NT2/D1 (cell line): ENCODE results near the gene F12.

Experiments used
- DNase-seq: peaks from one replicate; pipeline ENCODE4 v3.0.0-alpha.2; 2011; ENCODE audit warnings: low read depth, low spot score
- H3K27me3 ChIP-seq: 2 replicates; pipeline ENCODE4 v1.6.0; 2011; ENCODE audit warnings: mild to moderate bottlenecking; ENCODE audit not compliant: insufficient read length, insufficient read depth
- H3K36me3 ChIP-seq: 2 replicates; pipeline ENCODE4 v1.6.1; 2011; ENCODE audit warnings: mild to moderate bottlenecking, low read length, mixed read lengths; ENCODE audit not compliant: insufficient read depth, insufficient read length
- H3K4me1 ChIP-seq: 2 replicates; pipeline ENCODE4 v1.5.1; 2011; ENCODE audit not compliant: insufficient read depth, insufficient read length
- H3K4me3 ChIP-seq: 2 replicates; pipeline ENCODE4 v1.5.1; 2011; ENCODE audit warnings: low read depth; ENCODE audit not compliant: insufficient read length
- H3K9ac ChIP-seq: 2 replicates; pipeline ENCODE4 v1.6.0; 2011; ENCODE audit warnings: low read depth; ENCODE audit not compliant: insufficient read length
- H3K9me3 ChIP-seq: 2 replicates; pipeline ENCODE4 v1.5.1; 2011; ENCODE audit warnings: mild to moderate bottlenecking, low read length; ENCODE audit not compliant: insufficient read depth
- SUZ12 ChIP-seq: IDR thresholded peaks from 2 replicates; pipeline ENCODE4 v1.6.1; 2011; ENCODE audit not compliant: insufficient read length, insufficient read depth; ENCODE audit errors: extremely low read depth
- YY1 ChIP-seq: IDR thresholded peaks from 2 replicates; pipeline ENCODE4 v1.6.1; 2011; ENCODE audit not compliant: insufficient read length, insufficient read depth
- ZNF274 ChIP-seq: IDR thresholded peaks from 2 replicates; pipeline ENCODE4 v1.6.1; 2011; ENCODE audit warnings: mild to moderate bottlenecking, low read depth, low read length

Gene F12

DNA sequence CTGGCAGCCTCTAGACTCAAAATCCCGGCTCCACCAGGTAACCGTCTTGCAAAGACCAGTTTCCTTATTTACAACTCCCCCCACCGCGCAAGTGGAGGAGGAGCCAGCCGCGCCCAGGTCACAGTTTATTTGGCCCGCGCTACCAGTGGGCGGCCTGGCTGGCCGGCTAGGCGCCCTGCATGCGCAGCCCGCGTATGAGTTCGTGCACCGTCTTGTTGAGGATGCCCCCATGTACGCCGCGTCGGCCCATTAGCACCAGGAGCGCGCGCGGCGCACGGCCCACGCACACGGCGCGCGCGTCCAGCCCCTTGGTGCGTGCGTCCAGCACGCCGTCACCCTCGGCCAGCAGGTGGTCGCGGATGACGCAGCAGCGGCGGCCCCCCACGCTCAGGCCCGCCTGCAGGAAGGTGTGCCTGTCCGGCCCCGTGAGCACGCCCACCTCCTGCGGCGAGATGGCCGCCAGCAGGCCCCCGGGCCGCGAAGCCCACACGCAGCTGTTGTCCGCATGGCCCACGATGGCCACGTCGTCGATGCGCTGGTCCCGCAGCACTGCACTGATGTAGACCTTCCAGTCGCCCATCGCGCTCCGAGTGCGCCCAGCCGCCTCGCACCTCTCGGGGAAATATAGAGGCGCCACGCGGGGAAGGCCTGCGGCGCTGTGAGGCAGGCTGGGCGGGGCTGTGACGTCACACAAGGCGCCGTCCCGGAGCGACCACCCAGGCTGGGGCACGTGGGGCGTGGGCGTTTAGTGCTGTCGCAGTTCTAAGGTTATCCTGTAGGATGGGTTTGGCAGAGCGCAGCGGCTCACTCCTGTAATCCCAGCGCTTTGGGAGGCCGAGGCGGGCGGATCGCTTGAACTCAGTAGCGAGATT lies 9.1 kb downstream of the F12 start, which contains the start of gene PFN3:
Gene PFN3, minus strand, starts transcription at position 665 of the 872 bp plus-strand sequence. Its CDS starts 85 bp downstream, at position 580.
- DNase-seq: no peak
- no peak within 1 kb of the TSS for H3K9ac ChIP-seq
- no peaks in the 10 kb centered on the region for H3K36me3 ChIP-seq
- TF ChIP-seq ZNF274: no peak
- TF ChIP-seq YY1: no peak
- TF ChIP-seq SUZ12: no peak
- peaks cover 62% of the 10 kb centered on the region for H3K27me3 ChIP-seq
- H3K9me3 ChIP-seq: peaks cover 9% of the 10 kb centered on the region; the same call in 1 of the 2 replicates
- no peak within 1 kb of the TSS for H3K4me3 ChIP-seq
- peaks cover 18% of the 10 kb centered on the region for H3K4me1 ChIP-seq

DNA sequence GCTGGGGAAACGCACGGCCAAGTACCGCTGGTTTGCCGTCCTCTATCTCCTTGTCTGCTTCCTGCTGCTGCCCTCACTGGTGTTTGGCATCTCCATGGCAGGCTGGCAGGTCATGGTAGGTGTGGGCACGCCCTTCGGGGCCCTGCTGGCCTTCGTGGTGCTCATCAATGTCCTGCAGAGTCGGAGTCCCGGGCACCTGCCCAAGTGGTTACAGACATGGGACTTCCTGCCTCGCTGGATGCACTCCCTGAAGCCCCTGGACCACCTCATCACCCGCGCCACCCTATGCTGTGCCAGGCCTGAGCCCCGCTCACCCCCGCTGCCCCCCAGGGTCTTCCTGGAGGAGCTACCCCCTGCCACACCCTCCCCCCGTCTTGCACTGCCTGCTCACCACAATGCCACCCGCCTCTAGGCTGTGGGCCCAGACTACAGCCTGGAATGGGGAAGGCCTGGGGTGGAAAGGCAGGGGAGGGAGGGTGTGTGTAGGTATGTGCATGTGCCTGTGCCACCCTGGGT lies 11.4 kb downstream of the F12 start:
- H3K9ac ChIP-seq: no peak overlapping the region
- H3K36me3 ChIP-seq: no peaks in the 10 kb centered on the region
- peaks cover 9% of the 10 kb centered on the region; the same call in 1 of the 2 replicates for H3K9me3 ChIP-seq
- TF ChIP-seq SUZ12 (no peak), YY1 (no peak), ZNF274 (no peak)
- H3K27me3 ChIP-seq: peaks cover 39% of the 10 kb centered on the region
- DNase-seq: no peak
- H3K4me3 ChIP-seq: no peak overlapping the region
- peaks cover 11% of the 10 kb centered on the region for H3K4me1 ChIP-seq

DNA sequence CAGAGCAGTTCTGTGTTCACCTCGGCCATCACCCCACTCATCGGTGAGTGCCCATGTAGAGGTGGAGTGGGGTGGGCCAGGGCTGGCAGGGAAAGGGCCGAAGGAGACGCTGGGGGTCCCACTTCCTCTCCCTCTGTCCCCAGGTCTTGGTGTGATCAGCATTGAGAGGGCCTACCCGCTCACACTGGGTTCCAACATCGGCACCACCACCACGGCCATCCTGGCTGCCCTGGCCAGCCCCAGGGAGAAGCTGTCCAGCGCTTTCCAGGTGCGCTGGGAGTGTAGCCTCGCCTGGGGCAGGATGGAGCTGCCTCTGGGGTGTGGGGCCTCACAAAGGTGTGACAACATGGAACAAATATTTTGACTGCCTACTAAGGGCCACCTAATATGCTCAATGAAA lies 12.6 kb downstream of the F12 start:
- Histone ChIP-seq H3K27me3 (peaks cover 28% of the 10 kb centered on the region), H3K36me3 (no peaks in the 10 kb centered on the region), H3K9me3 (peaks cover 3% of the 10 kb centered on the region; the same call in 1 of the 2 replicates), H3K4me3 (no peak overlapping the region), H3K4me1 (peaks cover 4% of the 10 kb centered on the region), H3K9ac (no peak overlapping the region)
- TF ChIP-seq YY1: no peak
- no peak for DNase-seq

DNA sequence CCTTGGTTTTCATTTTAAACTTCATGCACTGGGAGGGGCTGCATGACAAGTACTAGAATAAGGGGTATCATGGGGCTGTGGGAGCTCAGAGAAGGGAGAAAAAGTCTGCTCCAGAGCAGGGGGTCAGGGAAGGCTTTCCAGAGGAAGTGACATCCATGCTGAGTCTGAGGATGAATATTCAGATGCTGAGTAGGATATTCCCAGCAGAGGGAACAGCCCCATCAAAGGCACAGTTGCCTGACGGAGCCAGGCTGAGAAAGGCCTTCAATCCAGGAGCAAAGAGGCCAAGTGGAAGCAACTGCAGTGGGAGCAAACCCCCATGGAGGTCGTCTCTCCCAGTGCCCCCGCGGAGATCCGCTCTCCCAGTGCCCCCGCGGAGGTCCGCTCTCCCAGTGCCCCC lies 13.3 kb downstream of the F12 start:
- no peak overlapping the region for H3K9ac ChIP-seq
- H3K9me3 ChIP-seq: no peaks in the 10 kb centered on the region
- DNase-seq: no peak
- TF ChIP-seq ZNF274 (no peak), SUZ12 (no peak), YY1 (no peak)
- peaks cover 7% of the 10 kb centered on the region for H3K4me1 ChIP-seq
- no peaks in the 10 kb centered on the region for H3K36me3 ChIP-seq
- H3K4me3 ChIP-seq: no peak overlapping the region
- peaks cover 27% of the 10 kb centered on the region for H3K27me3 ChIP-seq

DNA sequence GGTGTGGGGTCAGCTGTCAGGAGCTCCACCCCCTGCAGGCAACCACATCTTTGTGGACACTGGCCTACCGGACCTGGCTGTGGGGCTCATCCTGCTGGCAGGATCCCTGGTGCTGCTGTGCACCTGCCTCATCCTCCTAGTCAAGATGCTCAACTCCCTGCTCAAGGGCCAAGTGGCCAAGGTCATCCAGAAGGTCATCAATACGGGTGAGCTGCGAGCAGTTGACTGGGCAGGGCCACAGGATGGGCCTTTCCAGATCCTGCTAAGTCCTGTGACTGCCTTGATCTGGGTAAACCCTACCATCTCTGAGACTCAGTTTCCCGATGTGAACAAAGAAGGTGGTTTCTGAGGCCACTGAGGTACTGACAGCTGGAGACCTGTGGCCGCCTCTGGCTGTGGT lies 15.4 kb downstream of the F12 start:
- H3K9me3 ChIP-seq: no peaks in the 10 kb centered on the region
- no peak overlapping the region for H3K4me3 ChIP-seq
- no peak overlapping the region for H3K9ac ChIP-seq
- peaks cover 25% of the 10 kb centered on the region for H3K4me1 ChIP-seq
- no peak for DNase-seq
- TF ChIP-seq YY1: no peak
- TF ChIP-seq ZNF274: no peak
- no peak for TF ChIP-seq SUZ12
- no peaks in the 10 kb centered on the region for H3K36me3 ChIP-seq
- H3K27me3 ChIP-seq: peaks cover 30% of the 10 kb centered on the region

DNA sequence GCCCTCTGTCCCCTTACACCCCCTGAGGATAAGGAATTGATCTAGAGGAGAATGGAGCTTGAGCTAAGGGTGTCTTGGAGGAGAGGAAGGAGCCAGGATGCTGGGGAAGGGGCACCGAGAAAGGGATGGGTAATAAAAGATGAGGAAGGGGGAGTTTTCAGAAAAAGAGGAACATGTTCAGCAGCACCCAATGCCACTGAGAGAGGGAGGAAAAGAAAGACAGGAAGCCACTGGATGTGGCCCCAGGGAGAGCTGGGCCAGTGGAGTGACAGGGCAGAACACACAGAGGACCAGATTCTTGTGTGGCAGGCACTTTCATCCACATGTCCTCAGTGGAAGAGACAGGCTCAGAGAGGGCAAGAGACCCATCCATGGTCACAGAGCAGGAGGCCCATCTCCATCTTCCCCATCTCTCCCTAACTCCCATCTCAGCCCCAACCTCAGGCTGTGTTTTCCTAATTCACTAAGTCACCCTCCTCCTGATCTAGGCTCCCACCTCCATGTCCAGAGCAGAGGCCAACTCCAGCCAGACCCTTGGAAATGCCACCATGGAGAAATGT lies 16.1 kb downstream of the F12 start:
- Histone ChIP-seq H3K4me3 (no peak overlapping the region), H3K9me3 (no peaks in the 10 kb centered on the region), H3K27me3 (peaks cover 31% of the 10 kb centered on the region), H3K9ac (no peak overlapping the region), H3K36me3 (no peaks in the 10 kb centered on the region), H3K4me1 (peaks cover 30% of the 10 kb centered on the region)
- DNase-seq: no peak
- TF ChIP-seq YY1 (no peak), ZNF274 (no peak), SUZ12 (no peak)

DNA sequence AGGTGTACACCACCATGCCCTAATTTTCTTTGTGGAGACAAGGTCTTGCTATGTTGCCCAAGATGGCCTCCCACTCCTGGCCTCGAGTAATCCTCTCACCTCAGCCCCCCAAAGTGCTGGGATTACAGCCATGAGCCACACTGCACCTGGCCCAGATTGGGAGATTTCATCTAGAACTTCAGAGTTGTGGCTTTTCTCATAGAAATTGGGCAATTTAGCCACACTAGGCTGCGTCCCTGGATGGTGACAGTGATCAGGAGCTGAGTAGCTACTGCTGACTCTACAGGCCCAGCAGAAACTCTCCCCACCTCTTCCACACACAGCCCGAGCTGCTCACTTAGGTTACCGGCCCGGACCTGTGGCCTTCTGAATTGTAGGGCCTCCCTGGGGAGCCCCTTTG lies 16.6 kb downstream of the F12 start:
- H3K9me3 ChIP-seq: no peaks in the 10 kb centered on the region
- no peaks in the 10 kb centered on the region for H3K36me3 ChIP-seq
- no peak for DNase-seq
- H3K9ac ChIP-seq: no peak overlapping the region
- no peak for TF ChIP-seq ZNF274
- no peak for TF ChIP-seq SUZ12
- TF ChIP-seq YY1: no peak
- H3K4me3 ChIP-seq: no peak overlapping the region
- peaks cover 32% of the 10 kb centered on the region for H3K27me3 ChIP-seq
- H3K4me1 ChIP-seq: peaks cover 30% of the 10 kb centered on the region
